Adrenal gland (tissue), 12 donors: ENCODE measurements around the gene SCN4A. TPM values are rescaled to one million over a fixed set of nuclear protein-coding genes. Genes with fewer than 3 reads are reported as not detected.
"Not testable (repeated sequence)": the region's sequence is repeated elsewhere in the genome, so short reads cannot be mapped to it uniquely, and the experiment has no call there.

Experiments used
- DNase-seq, 7 donors: peaks; one replicate each; pipeline ENCODE4 v3.0.0-alpha.2; 2019 to 2020
- H3K27ac ChIP-seq, 5 donors: fragments of 200-600 bp; sonication (generic) in 4 of 5; 1 replicate in 3 of 5; 2 replicates in 2 of 5; pipeline versions ENCODE4 v1.5.1 to v1.8.0; 2016 to 2020; ENCODE audit warnings: mild to moderate bottlenecking in 1 of 5
- H3K27me3 ChIP-seq: fragments of 200-600 bp; 2 replicates; pipeline ENCODE4 v1.8.0; 2021
- H3K36me3 ChIP-seq, 2 donors: fragments of 200-600 bp; replicated peaks in 1 of 2; 1 replicate in 1 of 2; 2 replicates in 1 of 2; pipeline versions ENCODE4 v1.5.1 to v1.8.0; 2018 to 2022
- H3K4me1 ChIP-seq, 2 donors: fragments of 200-600 bp; replicated peaks in 1 of 2; 1 replicate in 1 of 2; 2 replicates in 1 of 2; pipeline versions ENCODE4 v1.5.1 to v1.8.0; 2018 to 2021
- H3K4me3 ChIP-seq, 4 donors: fragments of 200-600 bp; sonication (generic) in 3 of 4; one replicate each; pipeline ENCODE4 v1.5.1; 2016 to 2018
- H3K9me3 ChIP-seq, 3 donors: fragments of 200-600 bp; sonication (generic) in 1 of 3; replicated peaks in 1 of 3; 1 replicate in 2 of 3; 2 replicates in 1 of 3; pipeline versions ENCODE4 v1.5.1 to v1.8.0; 2016 to 2021
- WGBS, 4 donors: extraction: QIAGEN DNeasy Blood & Tissue Kit in 2 of 4; methylation state at CpG; one replicate each; pipeline versions ENCODE4 v1.1.5 to v1.1.7; 2013 to 2017; 5-methylcytosine and 5-hydroxymethylcytosine counted together
- intact Hi-C, 2 donors: fragments of 100-400 bp; cut with DNase I; formaldehyde crosslinking; loops; one replicate each; pipeline versions ENCODE4 v1.14.1 to v1.15.0; 2022 to 2023
- polyA plus RNA-seq, 3 donors: library from polyadenylated mRNA; stranded (reverse); fragments of 200-250 nt in 2 of 3; fragments of 350-450 nt in 1 of 3; fragmentation: Illumina TruSeq in 1 of 3; extraction: RNeasy Lipid Tissue Mini Kit (QIAGEN cat#74804) in 1 of 3; gene quantifications; one replicate each; pipeline ENCODE4 v1.2.3, GENCODE V29; 2013 to 2014
- small RNA-seq, 2 donors: library from RNA; depleted of rRNA; stranded (forward); fragments of <200 nt; gene quantifications; one replicate each; pipeline ENCODE3, GENCODE V24; 2016
- total RNA-seq, 9 donors: library from RNA; depleted of rRNA in 4 of 9; stranded (reverse); fragments of >200 nt in 4 of 9; fragments of 120-200 nt in 1 of 9; fragmentation: NEBNext Ultra II Directional in 1 of 9; extraction: Animal tissue kit (Norgen Biotek cat#: 25700) in 1 of 9; gene quantifications; one replicate each; pipeline versions ENCODE4 v1.1.0 to v1.2.4, GENCODE V29; 2013 to 2023
- TF ChIP-seq, protein P1 (sequence below), 6 experiments: fragments of 450-650 bp in 4 of 6; fragments of 200-600 bp in 2 of 6; sonication (generic) in 1 of 6; IDR thresholded peaks; 1 replicate in 5 of 6; 2 replicates in 1 of 6; pipeline versions ENCODE4 v1.5.1 to v1.8.0; 2016 to 2021; ENCODE audit warnings: antibody characterized with exemption in 6 of 6, mild to moderate bottlenecking in 2 of 6, moderate library complexity in 1 of 6
- donor health status: healthy with polysubstance abuse.
- donor health status: Bipolar disorder and iron deficiency.
- donor health status: DM: yes; HTN: yes; CAD: no.
- donor health status: DM: no; HTN: no; CAD: no.
- donor health status: DM: no; HTN: no; CAD: no.
- donor health status: DM: yes; HTN: yes; CAD: no.

SCN4A gene
- total and polyA plus RNA-seq, 12 donors = 0.30 to 4.2 (median 1.5) TPM

DNA sequence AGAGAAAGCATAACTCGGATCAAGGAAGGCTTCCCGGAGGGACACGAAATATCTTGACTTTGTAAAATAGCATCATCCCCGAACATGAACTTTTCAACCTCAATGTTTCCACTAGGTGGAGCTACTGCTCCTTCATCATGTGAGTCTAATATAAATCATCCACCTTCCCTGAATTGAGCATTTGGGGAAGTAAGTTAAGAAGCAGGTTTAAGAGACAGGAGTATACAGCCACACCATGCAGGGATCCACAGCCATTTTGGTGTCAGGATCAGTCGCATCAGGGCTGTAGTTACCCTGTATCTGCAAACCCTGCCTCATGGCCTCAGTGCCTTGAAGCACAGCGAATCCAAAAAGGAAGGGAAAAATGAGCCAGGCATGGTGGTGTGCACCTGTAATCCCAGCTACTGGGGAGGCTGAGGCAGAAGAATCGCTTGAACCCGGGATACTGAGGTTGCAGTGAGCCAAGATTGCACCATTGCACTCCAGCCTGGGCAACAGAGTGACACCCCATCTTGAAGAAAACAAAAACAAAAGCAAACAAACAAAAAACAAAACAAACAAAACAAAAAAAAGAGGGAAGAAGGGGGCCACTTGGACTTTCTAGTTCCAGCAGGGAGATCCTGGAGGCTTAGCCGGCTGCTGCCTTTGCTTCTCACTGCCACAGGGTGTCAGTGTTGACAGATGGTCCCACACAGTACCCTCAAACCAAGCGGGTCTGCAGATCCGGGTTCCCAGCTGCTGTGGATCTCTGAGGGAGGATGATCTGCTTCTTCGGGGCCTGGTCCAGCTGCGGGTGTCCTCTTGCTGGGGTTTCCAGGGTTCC, 83.5 kb downstream of the SCN4A start:
- H3K36me3 ChIP-seq, H3K27me3 ChIP-seq, H3K27ac ChIP-seq, H3K4me3 ChIP-seq, intact Hi-C loops, H3K9me3 ChIP-seq, H3K4me1 ChIP-seq: not testable (repeated sequence)
- TF ChIP-seq, protein P1, sequence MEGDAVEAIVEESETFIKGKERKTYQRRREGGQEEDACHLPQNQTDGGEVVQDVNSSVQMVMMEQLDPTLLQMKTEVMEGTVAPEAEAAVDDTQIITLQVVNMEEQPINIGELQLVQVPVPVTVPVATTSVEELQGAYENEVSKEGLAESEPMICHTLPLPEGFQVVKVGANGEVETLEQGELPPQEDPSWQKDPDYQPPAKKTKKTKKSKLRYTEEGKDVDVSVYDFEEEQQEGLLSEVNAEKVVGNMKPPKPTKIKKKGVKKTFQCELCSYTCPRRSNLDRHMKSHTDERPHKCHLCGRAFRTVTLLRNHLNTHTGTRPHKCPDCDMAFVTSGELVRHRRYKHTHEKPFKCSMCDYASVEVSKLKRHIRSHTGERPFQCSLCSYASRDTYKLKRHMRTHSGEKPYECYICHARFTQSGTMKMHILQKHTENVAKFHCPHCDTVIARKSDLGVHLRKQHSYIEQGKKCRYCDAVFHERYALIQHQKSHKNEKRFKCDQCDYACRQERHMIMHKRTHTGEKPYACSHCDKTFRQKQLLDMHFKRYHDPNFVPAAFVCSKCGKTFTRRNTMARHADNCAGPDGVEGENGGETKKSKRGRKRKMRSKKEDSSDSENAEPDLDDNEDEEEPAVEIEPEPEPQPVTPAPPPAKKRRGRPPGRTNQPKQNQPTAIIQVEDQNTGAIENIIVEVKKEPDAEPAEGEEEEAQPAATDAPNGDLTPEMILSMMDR (IDR thresholded peaks at IDR 0.05) = peak; percentile 20 to 42 (median 34)
- DNase-seq = peak in 5 of 7 donors; percentile 24 to 47 (median 41)
- WGBS, 4 donors = 23 to 34% (median 29%) methylated on average over 13 of the region's 13 CpGs

Small RNA genes within 50 kb of the gene (small RNA-seq; reads per million reads assigned to genes)
- 0 reads per million in 2 donors for gene AC127029.1
- 0 reads per million in 2 donors for gene GH1

Other genes starting within 250 kb of the SCN4A start
- gene STRADA, start 231.1 kb downstream of the SCN4A start, total RNA-seq = 10 to 100 TPM; 16.7 to 91.1 (median 37.4) TPM
- gene STRADA, start 231.1 kb downstream of the SCN4A start, polyA plus RNA-seq = 10 to 100 TPM; 34.5 to 67.6 (median 53.9) TPM
- gene CCDC47, start 199.3 kb downstream of the SCN4A start, total RNA-seq = 100 to 1,000 TPM in 4 of 9 donors, 10 to 100 TPM in 5; 46.8 to 148 (median 98.1) TPM
- gene CCDC47, start 199.3 kb downstream of the SCN4A start, polyA plus RNA-seq = 100 to 1,000 TPM in 1 of 3 donors, 10 to 100 TPM in 2; 24.2 to 216 (median 29.0) TPM
- 10 to 100 TPM; 45.0 to 99.8 (median 82.5) TPM for gene DDX42, start 198.7 kb downstream of the SCN4A start, total RNA-seq
- gene DDX42, start 198.7 kb downstream of the SCN4A start, polyA plus RNA-seq = 100 to 1,000 TPM in 1 of 3 donors, 10 to 100 TPM in 2; 80.3 to 109 (median 88.8) TPM
- gene PSMC5, start 145.5 kb downstream of the SCN4A start, total RNA-seq = 100 to 1,000 TPM in 5 of 9 donors, 10 to 100 TPM in 4; 64.1 to 167 (median 125) TPM
- gene PSMC5, start 145.5 kb downstream of the SCN4A start, polyA plus RNA-seq = 100 to 1,000 TPM; 232 to 273 (median 247) TPM
- gene FTSJ3, start 145.3 kb downstream of the SCN4A start, total RNA-seq = 10 to 100 TPM; 32.4 to 56.1 (median 42.9) TPM
- gene FTSJ3, start 145.3 kb downstream of the SCN4A start, polyA plus RNA-seq = 10 to 100 TPM; 19.4 to 54.1 (median 44.9) TPM
- gene SMARCD2, start 130.2 kb downstream of the SCN4A start, total RNA-seq = 100 to 1,000 TPM in 4 of 9 donors, 10 to 100 TPM in 5; 41.9 to 185 (median 85.0) TPM
- gene SMARCD2, start 130.2 kb downstream of the SCN4A start, polyA plus RNA-seq = 10 to 100 TPM; 43.1 to 53.7 (median 52.7) TPM
- gene CSH2, start 99.2 kb downstream of the SCN4A start, total RNA-seq = under 1 TPM in 1 of 9 donors, not detected in 8; 0.61 TPM
- gene CSH2, start 99.2 kb downstream of the SCN4A start, polyA plus RNA-seq = not detected
- not detected for gene GH2, start 91.0 kb downstream of the SCN4A start, total RNA-seq
- gene GH2, start 91.0 kb downstream of the SCN4A start, polyA plus RNA-seq = not detected
- gene CSH1, start 76.3 kb downstream of the SCN4A start, total RNA-seq = 1 to 10 TPM in 1 of 9 donors, not detected in 8; 1.4 TPM
- not detected for gene CSH1, start 76.3 kb downstream of the SCN4A start, polyA plus RNA-seq
- gene CSHL1, start 61.7 kb downstream of the SCN4A start, total RNA-seq = not detected
- not detected for gene CSHL1, start 61.7 kb downstream of the SCN4A start, polyA plus RNA-seq
- gene GH1, start 54.1 kb downstream of the SCN4A start, total RNA-seq = not detected
- not detected for gene GH1, start 54.1 kb downstream of the SCN4A start, polyA plus RNA-seq
- 1 to 10 TPM in 7 of 9 donors, under 1 TPM in 1, not detected in 1; 0.69 to 4.5 (median 2.2) TPM for gene CD79B, start 40.6 kb downstream of the SCN4A start, total RNA-seq
- gene CD79B, start 40.6 kb downstream of the SCN4A start, polyA plus RNA-seq = 1 to 10 TPM; 1.7 to 3.0 (median 2.5) TPM
- gene PRR29, start 25.4 kb upstream of the SCN4A start, total RNA-seq = 1 to 10 TPM in 1 of 9 donors, under 1 TPM in 6, not detected in 2; 0.26 to 1.8 (median 0.57) TPM
- gene PRR29, start 25.4 kb upstream of the SCN4A start, polyA plus RNA-seq = under 1 TPM; 0.05 to 0.72 (median 0.71) TPM
- gene ICAM2, start 47.7 kb upstream of the SCN4A start, total RNA-seq = 10 to 100 TPM; 16.6 to 42.2 (median 18.7) TPM
- 10 to 100 TPM in 2 of 3 donors, 1 to 10 TPM in 1; 9.6 to 40.5 (median 35.0) TPM for gene ICAM2, start 47.7 kb upstream of the SCN4A start, polyA plus RNA-seq
- gene ERN1, start 157.2 kb upstream of the SCN4A start, total RNA-seq = 100 to 1,000 TPM in 5 of 9 donors, 10 to 100 TPM in 4; 40.4 to 205 (median 111) TPM
- 10 to 100 TPM; 31.9 to 52.4 (median 32.6) TPM for gene ERN1, start 157.2 kb upstream of the SCN4A start, polyA plus RNA-seq